GM13977 (cell line): Measurements from ENCODE around the gene PPP5C.

Experiments used
- DNase-seq: peaks from one replicate; pipeline ENCODE4 v3.0.0; 2012; ENCODE audit warnings: low spot score
- CTCF ChIP-seq: IDR thresholded peaks from 2 replicates; pipeline ENCODE4 v1.5.1; 2012; ENCODE audit warnings: mild to moderate bottlenecking, control low read depth; ENCODE audit not compliant: insufficient read depth; ENCODE audit errors: extremely low read depth, missing control alignments
- in situ Hi-C: fragments of 300-500 bp; cut with MboI; formaldehyde crosslinking; loops from one replicate; pipeline ENCODE4 v1.12.0; 2022; ENCODE audit warnings: low sequenced_read_pairs, low pct_unique_long_range_greater_than_20kb, mixed read lengths, inconsistent platforms; ENCODE audit not compliant: unreplicated experiment

PPP5C gene

GRCh38 chr19:46388311-46389095, 41.6 kb downstream of the PPP5C start:
- no peak for DNase-seq
- no peak for TF ChIP-seq CTCF
- in situ Hi-C loops = no loop called here

GRCh38 chr19:46390121-46390858, 43.4 kb downstream of the PPP5C start:
- no peak for TF ChIP-seq CTCF
- no peak for DNase-seq
- in situ Hi-C loops = no loop called here

- TF ChIP-seq CTCF = no peak
- in situ Hi-C loops = no loop called here
- no peak for DNase-seq
Measured at GRCh38 chr19:46390866-46391265, 44.0 kb downstream of the PPP5C start.

- in situ Hi-C loops = no loop called here
- no peak for TF ChIP-seq CTCF
- no peak for DNase-seq
Measured at GRCh38 chr19:46391296-46392251, 44.7 kb downstream of the PPP5C start.

- no peak for TF ChIP-seq CTCF
- no peak for DNase-seq
- in situ Hi-C loops = no loop called here
Measured at GRCh38 chr19:46392252-46392801, 45.4 kb downstream of the PPP5C start.

GRCh38 chr19:46392837-46393236, 46.0 kb downstream of the PPP5C start:
- in situ Hi-C loops = no loop called here
- TF ChIP-seq CTCF = no peak
- no peak for DNase-seq
